ENCODE results near the gene MAPKAPK5.

- TF ChIP-seq, protein P1, sequence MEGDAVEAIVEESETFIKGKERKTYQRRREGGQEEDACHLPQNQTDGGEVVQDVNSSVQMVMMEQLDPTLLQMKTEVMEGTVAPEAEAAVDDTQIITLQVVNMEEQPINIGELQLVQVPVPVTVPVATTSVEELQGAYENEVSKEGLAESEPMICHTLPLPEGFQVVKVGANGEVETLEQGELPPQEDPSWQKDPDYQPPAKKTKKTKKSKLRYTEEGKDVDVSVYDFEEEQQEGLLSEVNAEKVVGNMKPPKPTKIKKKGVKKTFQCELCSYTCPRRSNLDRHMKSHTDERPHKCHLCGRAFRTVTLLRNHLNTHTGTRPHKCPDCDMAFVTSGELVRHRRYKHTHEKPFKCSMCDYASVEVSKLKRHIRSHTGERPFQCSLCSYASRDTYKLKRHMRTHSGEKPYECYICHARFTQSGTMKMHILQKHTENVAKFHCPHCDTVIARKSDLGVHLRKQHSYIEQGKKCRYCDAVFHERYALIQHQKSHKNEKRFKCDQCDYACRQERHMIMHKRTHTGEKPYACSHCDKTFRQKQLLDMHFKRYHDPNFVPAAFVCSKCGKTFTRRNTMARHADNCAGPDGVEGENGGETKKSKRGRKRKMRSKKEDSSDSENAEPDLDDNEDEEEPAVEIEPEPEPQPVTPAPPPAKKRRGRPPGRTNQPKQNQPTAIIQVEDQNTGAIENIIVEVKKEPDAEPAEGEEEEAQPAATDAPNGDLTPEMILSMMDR (IDR thresholded peaks at IDR 0.05): no peak
- no peak for TF ChIP-seq POLR2A (IDR thresholded peaks at IDR 0.05)
Measured at GRCh38 chr12:111932241-111932640, 90.2 kb downstream of the MAPKAPK5 start.
